ENCODE measurements around the gene RGS6.
A peak's percentile ranks its signal among the peaks of the same experiment; 100 is the strongest.

GRCh38 chr14:71933001-71933587, 865 bp downstream of the RGS6 start:
- TF ChIP-seq, protein P1, sequence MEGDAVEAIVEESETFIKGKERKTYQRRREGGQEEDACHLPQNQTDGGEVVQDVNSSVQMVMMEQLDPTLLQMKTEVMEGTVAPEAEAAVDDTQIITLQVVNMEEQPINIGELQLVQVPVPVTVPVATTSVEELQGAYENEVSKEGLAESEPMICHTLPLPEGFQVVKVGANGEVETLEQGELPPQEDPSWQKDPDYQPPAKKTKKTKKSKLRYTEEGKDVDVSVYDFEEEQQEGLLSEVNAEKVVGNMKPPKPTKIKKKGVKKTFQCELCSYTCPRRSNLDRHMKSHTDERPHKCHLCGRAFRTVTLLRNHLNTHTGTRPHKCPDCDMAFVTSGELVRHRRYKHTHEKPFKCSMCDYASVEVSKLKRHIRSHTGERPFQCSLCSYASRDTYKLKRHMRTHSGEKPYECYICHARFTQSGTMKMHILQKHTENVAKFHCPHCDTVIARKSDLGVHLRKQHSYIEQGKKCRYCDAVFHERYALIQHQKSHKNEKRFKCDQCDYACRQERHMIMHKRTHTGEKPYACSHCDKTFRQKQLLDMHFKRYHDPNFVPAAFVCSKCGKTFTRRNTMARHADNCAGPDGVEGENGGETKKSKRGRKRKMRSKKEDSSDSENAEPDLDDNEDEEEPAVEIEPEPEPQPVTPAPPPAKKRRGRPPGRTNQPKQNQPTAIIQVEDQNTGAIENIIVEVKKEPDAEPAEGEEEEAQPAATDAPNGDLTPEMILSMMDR (IDR thresholded peaks at IDR 0.05): no peak
- peak in 1 of 2 donors; percentile 11 for TF ChIP-seq POLR2AphosphoS5 (IDR thresholded peaks at IDR 0.05)
- TF ChIP-seq POLR2A (IDR thresholded peaks at IDR 0.05; ENCODE audit: low read depth): no peak
- no peak for TF ChIP-seq EP300 (IDR thresholded peaks at IDR 0.05)
